Stimulated activated CD8-positive, alpha-beta memory T cell treated with anti-CD3 and anti-CD28 coated beads, Interleukin-12 subunit alpha, Interleukin-12 subunit beta, amount 100 ng/mL, for 24 hours (primary cell): ENCODE results near the gene SLC37A2.
"Not testable (repeated sequence)": the region's sequence is repeated elsewhere in the genome, so short reads cannot be mapped to it uniquely, and the experiment has no call there.

Experiments used
- DNase-seq: peaks from one replicate; pipeline ENCODE4 v3.0.0-alpha.2; 2020; ENCODE audit errors: extremely low read depth

SLC37A2 gene

DNA sequence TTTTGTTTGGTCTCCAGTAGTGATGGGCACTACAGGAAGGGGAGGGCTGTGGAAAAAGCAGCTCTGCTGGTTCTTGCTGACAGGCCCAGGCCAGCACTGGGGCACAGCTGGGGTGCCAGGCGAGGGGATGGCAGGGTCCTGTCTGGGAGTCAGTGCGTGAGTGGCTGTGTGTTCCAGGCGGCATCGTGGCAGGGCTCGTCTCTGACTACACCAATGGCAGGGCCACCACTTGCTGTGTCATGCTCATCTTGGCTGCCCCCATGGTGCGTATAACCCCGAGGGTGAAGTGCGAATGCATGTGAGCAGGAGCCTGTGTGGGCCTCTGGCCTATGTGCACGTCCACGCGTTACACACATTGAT is 20.9 kb downstream of the SLC37A2 start:
- no peak for DNase-seq

DNA sequence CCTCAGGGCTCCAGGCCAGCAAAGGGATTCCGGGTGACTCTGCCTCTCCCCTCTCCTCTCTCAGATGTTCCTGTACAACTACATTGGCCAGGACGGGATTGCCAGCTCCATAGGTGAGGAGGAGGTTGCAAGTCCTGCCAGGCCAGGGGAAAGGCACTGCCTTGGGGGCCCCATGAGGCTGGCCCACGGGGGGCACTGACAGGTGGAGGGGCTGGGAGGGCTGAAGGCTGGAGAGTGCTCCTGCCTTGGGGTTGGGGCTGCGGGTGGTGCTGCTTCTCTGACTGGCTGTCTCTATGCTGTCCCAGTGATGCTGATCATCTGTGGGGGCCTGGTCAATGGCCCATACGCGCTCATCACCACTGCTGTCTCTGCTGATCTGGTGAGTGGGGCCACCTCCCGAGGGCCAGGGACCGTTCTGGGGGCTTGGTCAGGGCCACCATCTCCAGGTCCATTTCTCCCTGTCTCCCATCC is 21.7 kb downstream of the SLC37A2 start:
- DNase-seq = no peak

DNA sequence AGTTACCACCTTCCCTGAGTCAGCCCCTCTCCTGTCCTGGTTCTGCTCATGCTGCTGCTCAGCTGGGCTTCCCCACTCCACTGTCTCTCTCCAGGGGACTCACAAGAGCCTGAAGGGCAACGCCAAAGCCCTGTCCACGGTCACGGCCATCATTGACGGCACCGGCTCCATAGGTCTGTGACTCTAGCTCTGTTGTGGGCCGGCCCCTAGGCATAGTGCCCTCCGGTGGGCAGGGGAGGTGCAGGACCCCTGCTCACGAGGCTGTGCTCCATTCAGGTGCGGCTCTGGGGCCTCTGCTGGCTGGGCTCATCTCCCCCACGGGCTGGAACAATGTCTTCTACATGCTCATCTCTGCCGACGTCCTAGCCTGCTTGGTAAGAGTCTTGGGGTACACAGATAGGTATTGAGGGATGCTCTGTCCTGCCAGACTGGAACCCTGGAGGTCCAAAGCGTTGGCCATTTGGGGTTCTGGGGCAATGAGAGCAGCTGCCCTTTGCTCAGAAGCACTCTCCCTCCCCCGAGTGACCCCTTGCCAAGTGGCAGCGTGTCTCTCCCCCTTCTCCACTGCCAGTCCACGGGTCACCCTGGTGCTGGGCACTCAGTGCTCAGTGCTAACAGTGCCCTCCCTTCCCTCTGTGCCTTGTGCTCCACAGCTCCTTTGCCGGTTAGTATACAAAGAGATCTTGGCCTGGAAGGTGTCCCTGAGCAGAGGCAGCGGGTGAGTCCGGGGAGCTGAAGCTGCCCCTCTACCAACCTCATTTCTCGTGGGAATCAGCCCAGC is 22.4 kb downstream of the SLC37A2 start:
- no peak for DNase-seq

DNA sequence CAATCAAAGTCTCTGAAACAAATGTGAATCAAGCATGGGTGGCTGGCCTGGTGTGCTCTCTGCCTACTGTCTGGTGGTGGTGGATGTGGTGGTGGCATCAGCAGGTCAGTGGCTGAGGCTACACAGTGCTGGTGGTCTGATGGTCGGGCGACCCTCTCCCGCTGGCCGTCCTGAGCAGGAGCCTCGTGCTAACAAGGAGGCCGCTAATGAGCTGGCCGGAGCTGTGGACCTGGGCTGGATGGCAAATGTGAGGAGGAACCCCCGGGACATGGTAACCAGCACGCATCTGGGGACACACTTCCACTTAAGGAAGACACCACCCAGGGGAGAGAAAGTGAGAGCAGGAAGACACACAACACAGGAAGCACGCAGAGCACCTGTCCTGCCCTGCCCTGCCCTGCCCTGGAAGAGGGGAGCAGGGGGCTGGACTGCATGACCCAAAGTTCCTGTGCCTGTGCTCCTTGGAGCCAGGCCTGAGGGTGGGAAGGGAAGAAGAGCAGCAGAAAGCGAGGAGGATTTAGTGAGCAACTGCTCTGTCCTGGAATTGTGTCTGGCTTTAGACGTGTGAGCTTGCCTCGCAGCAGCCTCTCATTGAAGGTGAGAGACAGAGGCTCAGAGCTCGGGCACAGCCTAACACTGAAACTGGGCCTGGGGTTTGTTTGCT is 23.7 kb downstream of the SLC37A2 start:
- no peak for DNase-seq

DNA sequence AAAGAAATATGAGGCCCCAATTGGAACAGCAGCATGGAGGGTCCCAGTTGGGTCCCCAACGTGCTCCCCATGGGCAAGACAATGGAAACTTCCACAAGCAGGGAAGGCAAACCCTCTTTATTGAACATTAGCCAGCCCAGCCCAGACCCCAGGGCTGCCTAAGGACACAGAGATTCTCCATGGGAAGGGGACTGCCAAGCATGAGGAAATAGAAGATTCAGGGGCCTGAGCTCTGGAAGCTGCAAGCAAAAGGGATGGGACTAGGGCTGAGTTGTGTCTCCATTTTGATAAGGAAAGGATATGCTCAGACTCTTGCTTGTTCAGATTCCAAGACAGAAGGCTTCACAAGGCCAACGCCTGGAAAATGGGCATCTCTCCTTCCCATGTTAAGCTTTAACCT is 25.0 kb downstream of the SLC37A2 start:
- DNase-seq = no peak

DNA sequence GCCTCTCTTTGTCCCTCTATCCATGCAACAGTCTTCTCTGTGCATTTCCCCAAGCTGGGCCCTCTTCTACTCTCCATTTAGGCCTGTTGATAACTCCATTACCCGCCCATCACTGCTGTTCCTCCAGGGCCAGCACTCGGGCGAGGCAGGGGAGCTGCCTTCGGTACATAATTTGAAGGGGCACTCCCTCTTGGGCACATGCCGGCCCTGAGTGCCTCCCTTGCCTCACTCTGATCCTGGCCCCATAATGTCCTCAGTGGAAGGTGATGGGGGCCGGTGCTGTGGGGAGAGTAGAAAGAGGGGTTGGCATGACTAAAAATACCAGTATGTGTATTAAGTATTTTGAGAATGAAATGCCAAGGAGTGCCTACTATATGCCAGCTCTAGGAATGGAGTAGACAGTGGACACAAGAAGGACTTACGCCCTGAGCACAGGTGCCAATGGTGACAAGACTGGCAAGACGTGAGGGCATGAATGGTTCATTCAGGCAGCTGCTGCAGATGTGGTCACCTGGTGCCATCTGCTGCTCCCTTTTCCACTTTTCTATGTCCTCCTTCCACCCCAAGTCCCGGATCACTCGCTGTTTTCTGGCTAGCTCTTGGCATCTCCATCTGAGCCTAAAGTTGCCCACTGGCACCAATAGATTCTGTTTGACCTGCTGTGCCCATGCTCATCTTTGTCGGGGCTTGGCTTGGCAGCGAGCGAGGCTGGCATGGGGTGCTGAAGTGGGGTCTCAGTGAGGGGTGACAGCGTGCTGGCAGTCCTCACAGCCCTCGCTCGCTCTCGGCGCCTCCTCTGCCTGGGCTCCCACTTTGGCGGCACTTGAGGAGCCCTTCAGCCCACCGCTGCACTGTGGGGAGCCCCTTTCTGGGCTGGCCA is 25.7 kb downstream of the SLC37A2 start:
- DNase-seq = no peak

DNA sequence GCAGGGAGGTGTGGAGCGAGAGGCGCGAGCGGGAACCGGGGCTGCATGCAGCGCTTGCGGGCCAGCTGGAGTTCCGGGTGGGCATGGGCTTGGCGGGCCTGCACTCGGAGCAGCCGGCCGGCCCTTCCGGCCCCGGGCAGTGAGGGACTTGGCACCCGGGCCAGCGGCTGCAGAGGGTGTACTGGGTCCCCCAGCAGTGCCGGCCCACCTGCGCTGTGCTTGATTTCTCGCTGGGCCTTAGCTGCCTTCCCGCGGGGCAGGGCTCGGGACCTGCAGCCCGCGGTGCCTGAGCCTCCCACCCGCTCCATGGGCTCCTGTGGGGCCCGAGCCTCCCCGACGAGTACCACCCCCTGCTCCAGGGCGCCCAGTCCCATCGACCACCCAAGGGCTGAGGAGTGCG is 26.4 kb downstream of the SLC37A2 start:
- DNase-seq = not testable (repeated sequence)

DNA sequence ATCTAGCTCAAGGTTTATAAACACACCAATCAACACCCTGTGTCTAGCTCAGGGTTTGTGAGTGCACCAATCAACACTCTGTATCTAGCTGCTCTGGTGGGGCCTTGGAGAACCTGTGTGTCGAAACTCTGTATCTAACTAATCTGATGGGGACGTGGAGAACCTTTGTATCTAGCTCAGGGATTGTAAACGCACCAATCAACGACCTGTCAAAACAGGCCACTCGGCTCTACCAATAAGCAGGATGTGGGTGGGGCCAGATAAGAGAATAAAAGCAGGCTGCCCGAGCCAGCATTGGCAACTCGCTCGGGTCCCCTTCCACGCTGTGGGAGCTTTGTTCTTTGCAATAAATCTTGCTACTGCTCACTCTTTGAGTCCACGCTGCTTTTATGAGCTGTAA is 27.0 kb downstream of the SLC37A2 start:
- not testable (repeated sequence) for DNase-seq

DNA sequence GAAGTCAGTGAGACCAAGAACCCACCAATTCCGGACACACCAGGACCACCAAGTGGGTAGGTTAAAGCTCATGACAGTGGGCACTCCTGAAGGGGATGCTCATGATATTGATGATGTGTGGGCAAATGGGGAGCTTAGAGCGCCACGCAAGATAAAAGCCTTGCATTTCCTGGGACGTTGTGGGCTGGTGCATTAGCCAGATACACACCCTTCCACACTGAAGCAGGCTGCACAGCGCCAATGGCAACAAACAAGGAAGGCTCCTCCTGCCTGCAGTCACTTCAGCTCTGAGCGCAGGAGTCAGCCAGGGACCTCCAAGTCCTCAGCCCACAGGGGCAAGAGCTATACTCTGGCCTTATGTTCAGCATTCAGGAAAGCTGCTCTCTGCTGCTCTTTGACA is 27.7 kb downstream of the SLC37A2 start:
- DNase-seq = no peak

DNA sequence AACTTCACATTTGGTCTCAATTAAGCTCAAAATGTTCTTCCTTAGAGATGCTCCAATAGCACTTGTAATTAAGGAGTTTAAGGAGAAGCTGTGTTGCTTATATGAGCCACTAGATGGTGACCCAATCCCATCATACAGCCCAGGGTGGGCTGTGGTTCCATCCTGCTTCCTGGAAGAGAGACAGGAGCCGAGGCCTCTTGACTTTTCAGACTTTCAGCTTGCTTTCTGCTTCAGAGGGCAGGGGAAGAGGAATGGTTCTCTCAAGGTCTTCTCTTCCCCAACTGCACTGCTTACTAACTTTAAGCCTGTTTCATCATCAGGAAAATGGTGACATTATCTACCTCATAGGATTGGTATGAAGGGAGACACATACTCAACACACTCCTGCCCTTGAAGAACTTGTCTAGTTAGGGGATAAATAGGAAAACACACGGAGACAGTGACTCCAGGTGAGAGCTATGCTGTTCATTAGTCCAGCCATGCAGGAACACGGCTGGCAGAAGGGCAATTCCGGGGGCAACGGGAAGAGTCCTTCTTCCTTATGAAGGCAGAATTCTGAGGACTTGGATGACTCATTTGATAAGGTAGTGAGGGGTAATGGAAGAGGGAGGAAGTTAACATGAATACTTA is 28.3 kb downstream of the SLC37A2 start:
- DNase-seq = no peak

DNA sequence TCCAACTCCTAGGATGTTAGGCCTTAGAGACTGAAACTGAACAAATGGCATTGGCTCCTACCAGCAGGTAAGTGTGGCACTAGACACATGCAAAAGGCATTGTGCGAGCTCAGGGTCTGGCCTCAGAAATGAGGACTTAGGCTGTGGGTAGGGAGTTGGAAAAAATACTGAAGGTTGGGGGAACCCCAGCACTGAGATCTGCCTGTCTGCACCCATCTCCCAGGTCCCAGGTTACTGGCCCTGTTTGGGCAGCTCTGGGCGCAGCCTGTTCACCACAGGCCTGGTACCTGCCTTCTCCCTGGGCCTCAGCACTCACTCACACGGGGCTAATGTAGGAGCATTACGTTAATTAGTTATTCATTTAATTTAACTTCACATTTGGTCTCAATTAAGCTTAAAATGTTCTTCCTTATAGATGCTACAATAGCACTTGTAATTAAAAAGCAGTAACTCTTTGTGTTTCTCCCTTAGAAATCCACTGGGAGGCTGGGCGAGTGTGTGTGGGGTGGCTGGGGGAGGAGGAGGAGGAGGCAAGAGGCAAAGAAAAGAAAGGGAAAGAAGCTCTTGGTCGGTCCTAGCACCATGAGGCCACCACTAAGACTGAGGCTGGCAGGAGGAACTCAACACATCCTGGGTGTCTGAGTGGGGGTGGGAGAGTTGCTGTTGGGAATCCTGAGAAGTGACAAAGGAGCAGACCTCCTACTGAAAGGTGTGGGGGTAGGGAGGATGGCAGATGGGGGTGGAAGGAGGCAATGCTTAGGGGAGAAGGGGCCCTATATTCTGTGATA is 29.0 kb downstream of the SLC37A2 start:
- DNase-seq = no peak

DNA sequence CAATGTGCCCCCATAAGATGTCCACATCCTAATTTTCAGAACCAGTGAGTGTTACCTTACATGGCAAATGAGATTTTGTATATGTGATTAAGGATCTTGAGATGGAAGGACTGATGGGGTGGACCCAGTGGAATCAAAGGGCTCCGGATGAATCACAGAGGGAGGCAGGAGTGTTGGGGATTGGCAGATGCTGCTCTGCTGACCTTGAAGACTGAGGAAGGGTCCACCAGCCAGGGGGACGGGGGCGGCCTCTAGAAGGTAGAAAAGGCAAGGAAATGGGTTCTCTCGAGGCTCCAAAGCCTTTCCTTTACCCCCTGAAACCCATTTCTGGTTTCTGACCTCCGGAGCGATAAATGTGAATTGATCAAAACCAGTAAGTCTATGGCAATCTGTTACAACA is 29.6 kb downstream of the SLC37A2 start:
- DNase-seq = no peak

DNA sequence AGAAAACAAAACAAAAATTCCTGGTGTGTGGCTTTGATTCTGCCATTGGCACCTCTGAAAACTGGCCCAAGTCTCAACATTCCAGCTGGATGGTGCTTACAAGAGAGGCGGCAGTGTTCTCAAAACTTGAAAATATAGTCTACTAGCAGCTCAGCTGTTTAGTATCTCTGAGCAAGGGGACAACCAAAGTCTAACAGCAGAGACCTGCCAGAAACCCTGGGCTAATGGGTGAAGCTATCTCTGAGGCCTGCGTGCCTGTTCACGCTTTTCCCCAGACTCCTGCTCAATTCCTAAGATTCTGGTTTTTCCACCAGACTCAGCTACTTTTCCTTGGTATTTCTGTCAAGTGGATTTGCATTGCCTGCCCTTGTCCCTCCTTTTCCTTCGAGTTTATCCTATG is 30.4 kb downstream of the SLC37A2 start:
- no peak for DNase-seq

DNA sequence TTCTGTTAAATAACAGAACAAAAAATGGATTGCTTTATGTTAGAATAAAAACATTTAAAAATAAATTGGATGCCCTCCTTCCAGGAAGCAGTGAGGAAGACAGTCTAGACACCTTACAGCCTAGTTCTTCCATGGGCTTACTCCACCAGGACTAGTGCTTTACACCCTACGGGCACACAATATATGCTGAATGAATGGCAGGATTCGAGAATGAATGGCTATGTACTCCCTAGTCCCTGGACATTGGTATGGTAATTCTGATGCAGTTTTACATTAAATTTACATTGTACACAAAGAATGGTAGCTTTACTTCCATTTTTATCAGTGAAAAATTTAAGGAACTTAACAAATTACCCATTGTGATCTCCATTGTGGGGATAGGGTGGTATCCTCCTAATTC is 31.6 kb downstream of the SLC37A2 start:
- no peak for DNase-seq

DNA sequence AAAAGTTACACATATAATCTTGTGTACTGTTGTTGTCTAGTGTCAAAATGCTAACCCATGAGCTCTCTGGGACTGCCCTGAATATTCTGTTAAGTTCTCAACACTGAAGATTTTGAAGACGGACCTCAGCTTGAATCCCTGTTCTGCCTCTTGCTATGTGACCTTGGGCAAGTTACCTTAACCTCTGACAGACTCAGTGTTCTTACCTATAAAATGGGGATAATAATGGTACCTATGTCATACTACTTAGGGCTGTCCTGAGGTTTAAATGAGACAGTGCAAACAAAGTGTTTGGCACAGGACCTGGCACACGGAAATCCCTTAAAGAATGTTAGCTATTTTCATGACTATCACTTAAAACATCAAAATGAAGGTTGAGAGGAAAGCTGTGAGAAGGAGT is 37.0 kb downstream of the SLC37A2 start:
- no peak for DNase-seq

DNA sequence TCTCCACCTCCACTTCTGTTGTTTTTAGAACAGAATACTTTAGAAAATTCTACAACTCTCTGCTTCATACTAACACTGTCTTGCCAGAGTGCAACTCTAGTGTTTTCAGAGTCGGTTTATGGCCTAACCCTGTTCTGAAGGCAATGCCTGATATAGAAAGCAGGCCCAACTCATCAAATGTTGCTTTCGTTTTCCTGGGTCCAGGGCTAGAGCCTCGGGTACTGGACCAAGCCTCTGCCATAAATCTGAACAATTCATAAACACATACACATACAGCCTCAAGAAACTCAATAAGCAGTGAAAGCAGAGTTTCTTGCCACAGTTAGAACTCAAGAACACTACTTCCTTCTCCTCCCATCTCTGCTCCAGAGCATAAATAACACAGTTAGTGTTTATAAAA is 38.5 kb downstream of the SLC37A2 start:
- no peak for DNase-seq

DNA sequence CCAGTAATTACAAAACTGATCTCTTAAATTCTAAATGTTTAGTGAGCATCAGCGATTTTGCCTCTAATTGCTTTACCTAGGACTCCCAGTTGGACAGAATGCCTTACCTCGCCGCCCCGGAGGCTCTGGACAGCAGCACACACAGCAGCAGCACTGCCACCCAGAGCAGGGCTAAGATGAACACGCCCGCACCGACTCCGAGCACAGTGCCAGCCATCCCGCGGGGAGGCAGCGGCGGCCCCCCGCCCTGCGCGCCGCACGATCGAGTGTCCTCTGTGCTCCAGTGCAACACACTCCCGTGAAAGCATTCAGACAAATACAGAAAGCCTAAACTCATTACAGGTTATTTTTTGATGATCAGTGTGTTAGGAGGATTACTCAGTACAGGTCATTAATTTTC is 38.9 kb downstream of the SLC37A2 start:
- no peak for DNase-seq

DNA sequence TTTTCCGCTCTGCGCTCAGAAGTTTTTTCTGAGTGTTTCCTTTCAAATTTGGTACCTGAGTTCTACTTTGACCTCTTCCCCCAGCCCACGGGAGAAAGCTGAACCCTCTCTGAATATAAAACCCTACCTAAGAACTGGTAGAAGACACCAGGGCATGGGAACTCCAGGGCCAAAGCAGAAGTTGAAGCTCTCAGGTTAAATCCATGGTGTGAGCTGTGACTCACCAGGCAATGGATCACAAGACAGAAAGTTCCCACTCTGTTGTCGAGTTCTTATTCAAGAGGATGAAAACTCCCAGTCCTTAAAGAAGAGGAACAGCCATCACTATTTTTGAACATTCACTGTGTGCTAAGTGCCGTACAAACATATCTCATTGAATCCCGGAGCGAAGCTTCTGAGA is 39.4 kb downstream of the SLC37A2 start:
- no peak for DNase-seq

DNA sequence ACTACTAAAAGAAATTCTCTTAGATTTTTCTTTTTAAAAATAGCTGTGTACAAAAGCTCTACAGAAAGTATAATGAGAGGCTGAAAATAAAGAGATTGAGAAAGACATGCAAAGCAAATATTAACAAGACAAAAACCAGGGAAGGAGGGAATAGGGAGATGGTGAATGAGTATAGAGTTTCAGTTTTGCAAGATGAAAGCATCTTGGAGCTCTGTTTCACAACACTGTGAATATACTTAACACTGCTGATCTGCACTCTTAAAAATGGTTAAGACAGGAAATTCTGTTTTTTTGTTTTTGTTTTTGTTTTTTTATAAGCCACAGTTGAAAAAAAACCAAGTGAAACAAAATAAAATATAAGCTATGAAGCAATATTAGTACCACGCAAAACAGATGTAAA is 42.8 kb downstream of the SLC37A2 start:
- no peak for DNase-seq

DNA sequence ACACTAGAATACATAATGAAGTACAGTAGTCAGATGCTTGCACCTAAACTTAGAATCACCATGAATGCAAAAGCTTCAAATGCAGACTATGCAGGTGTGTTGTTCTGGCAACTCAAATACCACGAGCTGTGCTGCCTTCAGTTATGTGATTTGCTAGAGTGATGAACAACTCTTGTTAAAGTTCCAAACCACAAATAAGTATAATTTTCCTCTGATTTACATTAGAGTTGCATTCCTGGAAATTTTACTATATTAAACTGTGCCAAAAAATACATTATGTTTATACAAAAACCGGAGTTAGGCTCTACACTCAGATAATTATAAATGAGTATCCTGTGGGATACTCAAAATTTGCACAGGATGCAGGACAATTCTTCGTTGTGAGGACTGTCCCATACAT is 45.4 kb downstream of the SLC37A2 start:
- no peak for DNase-seq

DNA sequence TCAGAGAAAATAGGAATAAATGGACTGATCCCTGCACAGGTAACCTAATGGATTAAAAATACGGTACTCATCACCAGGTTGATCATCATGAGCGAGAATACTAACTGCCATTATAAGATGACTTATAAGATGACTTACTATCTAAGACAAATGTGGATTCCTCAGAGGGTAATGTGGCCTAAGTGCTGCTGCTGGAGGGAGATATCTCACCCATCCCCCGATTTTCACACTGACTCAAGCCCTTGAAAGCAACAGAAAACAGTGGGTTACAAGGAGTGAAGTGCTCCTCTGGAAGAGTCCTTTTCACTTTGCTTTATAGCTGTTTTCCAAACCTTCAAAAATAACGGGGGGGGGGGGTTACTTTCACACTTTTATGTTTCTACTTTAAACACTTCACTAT is 47.4 kb downstream of the SLC37A2 start:
- no peak for DNase-seq
